K562 (cell line): ENCODE data around the gene NONO. TPM values are rescaled to one million over a fixed set of nuclear protein-coding genes. Genes with fewer than 3 reads are reported as not detected.
"Not testable (repeated sequence)": the region's sequence is repeated elsewhere in the genome, so short reads cannot be mapped to it uniquely, and the experiment has no call there.

Experiments
- ATAC-seq: fragments of 200-7000 bp; cut with Tn5 transposase; 3 replicates; pipeline ENCODE4 v1.9.1; 2020; ENCODE audit warnings: moderate library complexity
- BruUV-seq: library from RNA; stranded (reverse); fragments of 400-500 nt; replicated peaks from 2 replicates; lab custom pipeline; 2021; lab: Mats Ljungman, UMichigan
- CTCF ChIA-PET: fragments of 300-600 bp; formaldehyde crosslinking; extraction: SDS; loops from one replicate; lab custom pipeline; 2021; ENCODE audit warnings: low intra/inter-chr PET ratio; lab: Yijun Ruan, JAX
- POLR2A ChIA-PET: fragments of 300-600, 350-650 bp; sonication (Branson Sonifier 250); formaldehyde crosslinking; extraction: SDS; loops from one replicate; lab custom pipeline; 2021; ENCODE audit warnings: antibody characterized with exemption, inconsistent platforms; lab: Yijun Ruan, JAX
- DNase-seq, 4 experiments: peaks; one replicate each; pipeline versions ENCODE4 v3.0.0 to v3.0.0-alpha.2; 2011 to 2018; ENCODE audit warnings: low spot score in 3 of 4, mixed read lengths in 3 of 4; ENCODE audit errors: extremely low read depth in 1 of 4
- FAIRE-seq: peaks from 2 replicates; lab custom pipeline; 2011; peaks lifted over from hg19 to GRCh38; lab: Jason Lieb, UNC
- H2AFZ ChIP-seq: 2 replicates; pipeline ENCODE4 v1.6.0; 2011; ENCODE audit warnings: low read depth, low read length, control low read depth, inconsistent platforms
- H3K27ac ChIP-seq: fragments of 200-600 bp; 3 replicates; pipeline ENCODE4 v1.8.0; 2011; ENCODE audit warnings: low read depth, mild to moderate bottlenecking, control low read depth, inconsistent platforms, low read length, moderate library complexity, mixed read lengths; ENCODE audit errors: extremely low read depth
- H3K27me3 ChIP-seq, 2 experiments: fragments of 300-600 bp in 1 of 2; 2 replicates in 1 of 2; 3 replicates in 1 of 2; pipeline versions ENCODE4 v1.6.0 to v1.8.0; 2011; ENCODE audit warnings: inconsistent platforms in 2 of 2, low read length in 2 of 2, mild to moderate bottlenecking in 1 of 2, mixed read lengths in 1 of 2, moderate library complexity in 1 of 2; ENCODE audit not compliant: control insufficient read depth in 2 of 2, insufficient read depth in 2 of 2
- H3K36me3 ChIP-seq: fragments of 300-600 bp; 3 replicates; pipeline ENCODE4 v1.8.0; 2011; ENCODE audit warnings: mild to moderate bottlenecking, low read length, inconsistent platforms; ENCODE audit not compliant: control insufficient read depth, insufficient read depth
- H3K4me1 ChIP-seq, 2 experiments: fragments of 200-600 bp in 1 of 2; replicated peaks in 1 of 2; 2 replicates in 1 of 2; 3 replicates in 1 of 2; pipeline versions ENCODE4 v1.5.1 to v1.8.0; 2011; ENCODE audit warnings: inconsistent platforms in 2 of 2, low read length in 2 of 2, mild to moderate bottlenecking in 1 of 2, mixed read lengths in 1 of 2, moderate library complexity in 1 of 2; ENCODE audit not compliant: control insufficient read depth in 2 of 2, insufficient read depth in 2 of 2
- H3K4me2 ChIP-seq: 2 replicates; pipeline ENCODE4 v1.6.1; 2011; ENCODE audit warnings: low read length, control low read depth, inconsistent platforms, mixed read lengths; ENCODE audit not compliant: insufficient read depth
- H3K4me3 ChIP-seq: fragments of 200-600 bp; sonication (generic), shearing (Covaris generic); 2 replicates; pipeline ENCODE4 v1.5.1; 2016; ENCODE audit warnings: control low read depth, inconsistent platforms
- H3K79me2 ChIP-seq: fragments of 200-600 bp; 3 replicates; pipeline ENCODE4 v1.8.0; 2011; ENCODE audit warnings: low read length, inconsistent platforms; ENCODE audit not compliant: control insufficient read depth, insufficient read depth
- H3K9ac ChIP-seq, 2 experiments: 2 replicates each; pipeline versions ENCODE4 v1.6.0 to v1.6.1; 2011; ENCODE audit warnings: low read depth in 2 of 2, low read length in 2 of 2, control low read depth in 1 of 2, inconsistent platforms in 1 of 2, mild to moderate bottlenecking in 1 of 2, mixed read lengths in 1 of 2; ENCODE audit not compliant: insufficient read depth in 1 of 2
- H3K9me1 ChIP-seq: one replicate; pipeline ENCODE4 v1.6.0; 2011; ENCODE audit warnings: inconsistent platforms, mild to moderate bottlenecking, low read length, moderate library complexity; ENCODE audit not compliant: control insufficient read depth, insufficient read depth
- H3K9me3 ChIP-seq: replicated peaks from 2 replicates; pipeline ENCODE4 v1.5.1; 2011; ENCODE audit warnings: low read depth, low read length, inconsistent platforms; ENCODE audit not compliant: control insufficient read depth, insufficient read depth
- H4K20me1 ChIP-seq: replicated peaks from 2 replicates; pipeline ENCODE4 v1.6.1; 2011; ENCODE audit warnings: low read length, inconsistent platforms, mixed read lengths; ENCODE audit not compliant: control insufficient read depth, insufficient read depth
- WGBS: fragments of 100-300 bp; shearing (Covaris generic); methylation state at CpG from one replicate; pipeline ENCODE4 v1.1.6; 2016; ENCODE audit warnings: low coverage, mixed read lengths; ENCODE audit not compliant: insufficient coverage; ENCODE audit errors: missing lambda C conversion rate; 5-methylcytosine and 5-hydroxymethylcytosine counted together
- in situ Hi-C: fragments of 300-500 bp; cut with MboI; formaldehyde crosslinking; loops from 4 replicates; pipeline ENCODE4 v1.15.0; 2018; ENCODE audit warnings: inconsistent platforms, mixed read lengths
- intact Hi-C: fragments of 100-400 bp; cut with micrococcal nuclease; formaldehyde crosslinking; loops from 2 replicates; pipeline ENCODE4 v1.14.2; 2022
- polyA plus RNA-seq, 8 experiments: library from polyadenylated mRNA; depleted of rRNA in 4 of 8; stranded (reverse) in 5 of 8; unstranded in 3 of 8; fragments of >200 nt; fragmentation: Nextera tagmentation in 2 of 8; fragmentation: Illumina TruSeq in 1 of 8; extraction: Ambion mirVana in 2 of 8; extraction: Trizol in 1 of 8; gene quantifications; 2 replicates each; pipeline versions ENCODE4 v1.2.1 to v1.2.3, GENCODE V29; 2011 to 2014; ENCODE audit warnings: inconsistent platforms in 1 of 8, missing spikeins in 1 of 8
- total RNA-seq, 7 experiments: library from RNA; depleted of rRNA in 6 of 7; stranded (reverse); fragments of >200 nt in 6 of 7; fragmentation: Illumina TruSeq in 2 of 7; extraction: Trizol in 2 of 7; gene quantifications; 2 replicates each; pipeline versions ENCODE4 v1.2.1 to v1.2.3, GENCODE V29; 2011 to 2021; ENCODE audit warnings: low replicate concordance in 1 of 7
- TF ChIP-seq, protein P1 (sequence below): sonication (generic); formaldehyde crosslinking; IDR thresholded peaks from 2 replicates; pipeline ENCODE4 v1.8.1; 2023; ENCODE audit warnings: mild to moderate bottlenecking, missing genetic modification reagents

Gene NONO
- total and polyA plus RNA-seq, 9 of the 15 experiments (the other 6 are each of a cell fraction or from before 2014, with no cell fraction given): 333 to 651 (median 451) TPM

GRCh38 chrX:71281300-71281699, 2.1 kb upstream of the NONO start:
- TF ChIP-seq, protein P1, sequence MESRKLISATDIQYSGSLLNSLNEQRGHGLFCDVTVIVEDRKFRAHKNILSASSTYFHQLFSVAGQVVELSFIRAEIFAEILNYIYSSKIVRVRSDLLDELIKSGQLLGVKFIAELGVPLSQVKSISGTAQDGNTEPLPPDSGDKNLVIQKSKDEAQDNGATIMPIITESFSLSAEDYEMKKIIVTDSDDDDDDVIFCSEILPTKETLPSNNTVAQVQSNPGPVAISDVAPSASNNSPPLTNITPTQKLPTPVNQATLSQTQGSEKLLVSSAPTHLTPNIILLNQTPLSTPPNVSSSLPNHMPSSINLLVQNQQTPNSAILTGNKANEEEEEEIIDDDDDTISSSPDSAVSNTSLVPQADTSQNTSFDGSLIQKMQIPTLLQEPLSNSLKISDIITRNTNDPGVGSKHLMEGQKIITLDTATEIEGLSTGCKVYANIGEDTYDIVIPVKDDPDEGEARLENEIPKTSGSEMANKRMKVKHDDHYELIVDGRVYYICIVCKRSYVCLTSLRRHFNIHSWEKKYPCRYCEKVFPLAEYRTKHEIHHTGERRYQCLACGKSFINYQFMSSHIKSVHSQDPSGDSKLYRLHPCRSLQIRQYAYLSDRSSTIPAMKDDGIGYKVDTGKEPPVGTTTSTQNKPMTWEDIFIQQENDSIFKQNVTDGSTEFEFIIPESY (CRISPR knock-in tag): peak; percentile 55
- H3K27ac ChIP-seq, FAIRE-seq, POLR2A ChIA-PET, H2AFZ ChIP-seq, H3K9me1 ChIP-seq, H3K4me2 ChIP-seq, H3K4me1 ChIP-seq, H3K27me3 ChIP-seq, DNase-seq, CTCF ChIA-PET, ATAC-seq, H3K4me3 ChIP-seq, BruUV-seq, H3K9me3 ChIP-seq, in situ Hi-C loops, H3K9ac ChIP-seq: not testable (repeated sequence)
- intact Hi-C loops: loop anchor here (5.0 kb wide), 1 partner anchor 86 kb away; the partner anchor contains the start of gene TAF1
- 80% methylated on average over 4 of the region's 11 CpGs for WGBS
- peaks cover 19% of the 10 kb centered on the region; the same call in 1 of the 2 replicates for H4K20me1 ChIP-seq
- peaks cover 15% of the 10 kb centered on the region for H3K36me3 ChIP-seq
- H3K79me2 ChIP-seq: peaks cover 29% of the 10 kb centered on the region
